H9 (cell line): ENCODE data around the gene MEIS2. TPM values are rescaled to one million over a fixed set of nuclear protein-coding genes. Genes with fewer than 3 reads are reported as not detected.

Experiments used
- DNase-seq: peaks from one replicate; pipeline ENCODE4 v3.0.0-alpha.2; 2017
- H2AFZ ChIP-seq: one replicate; pipeline ENCODE4 v1.6.1; 2013; ENCODE audit warnings: mild to moderate bottlenecking, low read length, control low read depth, moderate library complexity
- H2AK5ac ChIP-seq: 2 replicates; pipeline ENCODE4 v1.6.1; 2013; ENCODE audit warnings: low read length, control low read depth, mixed read lengths; ENCODE audit not compliant: insufficient read length
- H2BK120ac ChIP-seq: one replicate; pipeline ENCODE4 v1.6.1; 2013; ENCODE audit warnings: low read depth, mild to moderate bottlenecking, low read length, control low read depth, inconsistent platforms; ENCODE audit not compliant: poor library complexity, severe bottlenecking
- H2BK12ac ChIP-seq: 2 replicates; pipeline ENCODE4 v1.6.1; 2013; ENCODE audit warnings: low read length, control low read depth, mixed read lengths, low read depth; ENCODE audit not compliant: insufficient read length
- H2BK15ac ChIP-seq: 2 replicates; pipeline ENCODE4 v1.6.1; 2013; ENCODE audit warnings: low read depth, low read length, control low read depth
- H2BK20ac ChIP-seq: one replicate; pipeline ENCODE4 v1.6.1; 2013; ENCODE audit warnings: low read depth, mild to moderate bottlenecking, low read length, control low read depth, inconsistent platforms; ENCODE audit not compliant: poor library complexity, severe bottlenecking
- H2BK5ac ChIP-seq: 2 replicates; pipeline ENCODE4 v1.6.1; 2013; ENCODE audit warnings: low read length, control low read depth, mixed read lengths; ENCODE audit not compliant: insufficient read length
- H3K14ac ChIP-seq: 2 replicates; pipeline ENCODE4 v1.6.1; 2013; ENCODE audit warnings: low read length, control low read depth; ENCODE audit not compliant: insufficient read depth
- H3K18ac ChIP-seq: 2 replicates; pipeline ENCODE4 v1.6.1; 2013; ENCODE audit warnings: low read depth, mild to moderate bottlenecking, mixed read lengths, low read length, control low read depth; ENCODE audit not compliant: insufficient read length
- H3K23ac ChIP-seq: 2 replicates; pipeline ENCODE4 v1.6.1; 2013; ENCODE audit warnings: low read length, control low read depth, mixed read lengths, low read depth; ENCODE audit not compliant: insufficient read length
- H3K23me2 ChIP-seq: 2 replicates; pipeline ENCODE4 v1.6.1; 2013; ENCODE audit warnings: low read depth, mild to moderate bottlenecking, mixed read lengths, low read length, control low read depth; ENCODE audit not compliant: insufficient read length, poor library complexity, severe bottlenecking
- H3K27ac ChIP-seq: 2 replicates; pipeline ENCODE4 v1.5.1; 2013; ENCODE audit warnings: low read length, control low read depth, mixed read lengths, low read depth; ENCODE audit not compliant: insufficient read length
- H3K27me3 ChIP-seq: 2 replicates; pipeline ENCODE4 v1.6.1; 2013; ENCODE audit warnings: low read length, control low read depth, inconsistent platforms; ENCODE audit not compliant: insufficient read depth
- H3K4ac ChIP-seq: 2 replicates; pipeline ENCODE4 v1.6.1; 2013; ENCODE audit warnings: low read depth, mild to moderate bottlenecking, control low read depth, inconsistent platforms, low read length, moderate library complexity
- H3K4me1 ChIP-seq: 2 replicates; pipeline ENCODE4 v1.6.1; 2013; ENCODE audit warnings: low read length, control low read depth, inconsistent platforms; ENCODE audit not compliant: insufficient read depth
- H3K4me2 ChIP-seq: 2 replicates; pipeline ENCODE4 v1.6.1; 2013; ENCODE audit warnings: low read length, control low read depth, mixed read lengths; ENCODE audit not compliant: insufficient read length, insufficient read depth
- H3K56ac ChIP-seq: 2 replicates; pipeline ENCODE4 v1.6.1; 2013; ENCODE audit warnings: low read depth, mild to moderate bottlenecking, mixed read lengths, low read length, control low read depth; ENCODE audit not compliant: insufficient read length
- H3K79me1 ChIP-seq: 2 replicates; pipeline ENCODE4 v1.6.1; 2013; ENCODE audit warnings: low read depth, mild to moderate bottlenecking, moderate library complexity, low read length, control low read depth, inconsistent platforms; ENCODE audit not compliant: insufficient read depth, poor library complexity, severe bottlenecking
- H3K79me2 ChIP-seq: 2 replicates; pipeline ENCODE4 v1.6.1; 2013; ENCODE audit warnings: low read length, control low read depth, inconsistent platforms; ENCODE audit not compliant: insufficient read depth
- H3K9ac ChIP-seq: 2 replicates; pipeline ENCODE4 v1.6.1; 2013; ENCODE audit warnings: low read length, control low read depth, mixed read lengths; ENCODE audit not compliant: insufficient read length; ENCODE audit errors: extremely low read depth
- H3K9me3 ChIP-seq: one replicate; pipeline ENCODE4 v1.6.1; 2013; ENCODE audit warnings: low read depth, low read length, inconsistent platforms; ENCODE audit not compliant: control insufficient read depth
- H3T11ph ChIP-seq: one replicate; pipeline ENCODE4 v1.6.1; 2013; ENCODE audit warnings: mild to moderate bottlenecking, low read length, control low read depth, inconsistent platforms
- H4K20me1 ChIP-seq: one replicate; pipeline ENCODE4 v1.6.1; 2013; ENCODE audit not compliant: control insufficient read depth, insufficient read length, insufficient read depth
- H4K5ac ChIP-seq: 2 replicates; pipeline ENCODE4 v1.6.1; 2013; ENCODE audit warnings: low read depth, mild to moderate bottlenecking, mixed read lengths, low read length, control low read depth; ENCODE audit not compliant: insufficient read length
- H4K8ac ChIP-seq: replicated peaks from 2 replicates; pipeline ENCODE4 v1.6.1; 2013; ENCODE audit warnings: low read length, control low read depth, mixed read lengths, low read depth; ENCODE audit not compliant: insufficient read length
- H4K91ac ChIP-seq: 2 replicates; pipeline ENCODE4 v1.6.1; 2013; ENCODE audit warnings: low read depth, mild to moderate bottlenecking, moderate library complexity, mixed read lengths, low read length, control low read depth; ENCODE audit not compliant: insufficient read length
- H3K27ac Mint-ChIP-seq, 3 experiments: 2 replicates in 2 of 3; 3 replicates in 1 of 3; pipeline ENCODE4 v1.8.0; 2020 to 2021; ENCODE audit warnings: mixed read lengths in 3 of 3, mild to moderate bottlenecking in 1 of 3, moderate library complexity in 1 of 3
- H3K27me3 Mint-ChIP-seq: 2 replicates; pipeline ENCODE4 v1.8.0; 2021; ENCODE audit warnings: low read depth, mild to moderate bottlenecking, moderate library complexity, mixed read lengths
- H3K36me3 Mint-ChIP-seq, 3 experiments: 2 replicates in 2 of 3; 3 replicates in 1 of 3; pipeline ENCODE4 v1.8.0; 2020 to 2021; ENCODE audit warnings: low read depth in 3 of 3, mixed read lengths in 3 of 3; ENCODE audit not compliant: insufficient read depth in 1 of 3
- H3K4me1 Mint-ChIP-seq, 2 experiments: 2 replicates each; pipeline ENCODE4 v1.8.0; 2020; ENCODE audit warnings: mixed read lengths in 2 of 2
- H3K4me3 Mint-ChIP-seq, 2 experiments: 2 replicates in 1 of 2; 3 replicates in 1 of 2; pipeline ENCODE4 v1.8.0; 2020 to 2021; ENCODE audit warnings: mild to moderate bottlenecking in 2 of 2, mixed read lengths in 2 of 2, moderate library complexity in 1 of 2
- H3K9me3 Mint-ChIP-seq, 2 experiments: 2 replicates in 1 of 2; 3 replicates in 1 of 2; pipeline ENCODE4 v1.8.0; 2020; ENCODE audit warnings: mild to moderate bottlenecking in 2 of 2, mixed read lengths in 2 of 2, moderate library complexity in 1 of 2
- CTCF ChIP-seq: fragments of 200-600 bp; sonication (generic); conservative IDR thresholded peaks from 3 replicates; pipeline ENCODE4 v1.8.0; 2021; ENCODE audit warnings: antibody characterized with exemption, mild to moderate bottlenecking
- WGBS: extraction: QIAGEN DNeasy Blood & Tissue Kit; methylation state at CpG from one replicate; pipeline ENCODE4 v1.1.7; 2013; ENCODE audit warnings: missing lambda C conversion rate, low lambda C conversion rate, mixed read lengths; ENCODE audit not compliant: insufficient read length; ENCODE audit errors: extremely low coverage; 5-methylcytosine and 5-hydroxymethylcytosine counted together
- total RNA-seq: library from RNA; stranded (reverse); gene quantifications from 2 replicates; pipeline ENCODE4 v1.2.1, GENCODE V29; 2021

MEIS2 gene
- total RNA-seq, 1 experiment from 2014 or later, result 0.35 TPM

- H3K23me2 ChIP-seq, result peaks cover 57% of the 10 kb centered on the region
- peak overlapping the region; percentile 92 for H3K4me2 ChIP-seq
- Mint-ChIP-seq H3K4me3 (peak overlapping the region; percentile 79 to 96), H3K4me1 (peaks cover 54 to 75% of the 10 kb centered on the region in 2 experiments), H3K27me3 (peaks cover 99% of the 10 kb centered on the region), H3K27ac (no peak overlapping the region), H3K36me3 (no peaks in the 10 kb centered on the region; a peak in 1 of 7 replicates), H3K9me3 (peaks cover 0 to 5% of the 10 kb centered on the region in 2 experiments; a peak in 2 of 5 replicates)
- H3K56ac ChIP-seq, result no peak overlapping the region
- no CpG with 5 or more reads among the region's 15 CpGs for WGBS
- H2BK15ac ChIP-seq, result no peak overlapping the region
- no peak overlapping the region for H4K91ac ChIP-seq
- no peak for TF ChIP-seq CTCF
- no peak overlapping the region for H3K18ac ChIP-seq
- H2AFZ ChIP-seq, result no peak overlapping the region
- H2BK12ac ChIP-seq, result no peak overlapping the region
- H3K79me1 ChIP-seq, result no peaks in the 10 kb centered on the region
- H3K4ac ChIP-seq, result no peak overlapping the region
- H3K9me3 ChIP-seq, result no peaks in the 10 kb centered on the region
- H4K8ac ChIP-seq, result no peak overlapping the region
- H3K23ac ChIP-seq, result no peak overlapping the region
- no peak overlapping the region for H2BK120ac ChIP-seq
- no peak overlapping the region for H3T11ph ChIP-seq
- H4K20me1 ChIP-seq, result no peaks in the 10 kb centered on the region
- H2BK5ac ChIP-seq, result no peak overlapping the region
- H3K27me3 ChIP-seq, result peaks cover 62% of the 10 kb centered on the region
- no peak for DNase-seq
- no peak overlapping the region for H3K9ac ChIP-seq
- no peak overlapping the region for H2BK20ac ChIP-seq
- no peaks in the 10 kb centered on the region for H3K79me2 ChIP-seq
- H4K5ac ChIP-seq, result no peak overlapping the region
- no peak overlapping the region for H3K14ac ChIP-seq
- 0 out of 2 replicates have a peak, but pooled peaks cover under 1% of the 10 kb centered on the region for H3K4me1 ChIP-seq
- H2AK5ac ChIP-seq, result no peak overlapping the region
- H3K27ac ChIP-seq, result no peak overlapping the region
Measured at GRCh38 chr15:37101980-37102304, 1.6 kb upstream of the MEIS2 start.
